Ovary (tissue), 3 donors: Measurements from ENCODE around the gene BLID.

Experiments used
- CTCF ChIP-seq, 3 donors: fragments of 450-650 bp in 2 of 3; fragments of 200-600 bp in 1 of 3; IDR thresholded peaks; one replicate each; pipeline versions ENCODE4 v1.5.1 to v1.8.0; 2016 to 2022; ENCODE audit warnings: antibody characterized with exemption in 3 of 3, mild to moderate bottlenecking in 1 of 3
- EP300 ChIP-seq: sonication (generic); formaldehyde crosslinking; IDR thresholded peaks from one replicate; pipeline ENCODE4 v1.6.1; 2017; ENCODE audit warnings: antibody characterized with exemption
- POLR2A ChIP-seq: fragments of 450-650 bp; IDR thresholded peaks from one replicate; pipeline ENCODE4 v1.6.1; 2017; ENCODE audit warnings: antibody characterized with exemption, mild to moderate bottlenecking, moderate library complexity
- donor health status: DM: no; HTN: no; CAD: no.

GRCh38 chr11:122095681-122096262, 20.2 kb downstream of the BLID start:
- TF ChIP-seq CTCF (IDR thresholded peaks at IDR 0.05) (no peak), EP300 (no peak), POLR2A (no peak)
